OCI-M1 (cell line): Measurements from ENCODE around the gene NDUFS1.
"Not testable (repeated sequence)": the region's sequence is repeated elsewhere in the genome, so short reads cannot be mapped to it uniquely, and the experiment has no call there.

Experiments
- DNase-seq: peaks from one replicate; lab custom pipeline; 2025; lab: John Stamatoyannopoulos, UW

Gene NDUFS1

DNA sequence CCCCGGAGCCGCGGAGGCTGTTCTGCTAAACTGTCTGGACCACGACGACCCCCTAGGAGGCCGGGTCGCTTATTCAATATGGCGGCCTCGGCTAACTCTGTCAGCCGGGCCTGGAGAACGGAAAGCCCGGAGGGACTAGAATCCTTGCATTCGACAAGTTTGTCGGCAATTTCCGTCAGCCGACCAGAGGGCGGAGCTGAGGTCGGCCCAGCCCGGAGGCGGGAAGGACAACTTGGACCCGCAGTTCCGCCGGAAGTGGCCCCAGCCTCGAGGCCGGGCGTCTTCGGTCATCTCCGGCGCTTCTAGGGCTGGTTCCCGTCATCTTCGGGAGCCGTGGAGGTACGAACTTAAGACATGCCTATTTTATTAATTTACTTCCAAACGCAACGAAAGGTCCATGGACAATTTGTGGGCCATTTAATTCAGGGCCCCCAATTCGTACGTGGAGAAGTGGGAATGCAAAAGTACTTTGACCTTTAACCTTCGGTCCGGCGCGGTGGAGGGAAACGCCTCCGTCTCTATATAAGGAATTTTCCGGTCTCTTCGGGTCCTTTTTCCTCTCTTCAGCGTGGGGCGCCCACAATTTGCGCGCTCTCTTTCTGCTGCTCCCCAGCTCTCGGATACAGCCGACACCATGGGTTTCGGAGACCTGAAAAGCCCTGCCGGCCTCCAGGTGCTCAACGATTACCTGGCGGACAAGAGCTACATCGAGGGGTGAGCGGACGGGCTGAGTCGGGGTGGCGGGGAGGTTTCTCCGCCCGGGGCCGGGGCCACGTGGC lies at the start of gene NDUFS1, which contains the start of gene EEF1B2:
Gene NDUFS1, minus strand, starts transcription at position 99 of the 779 bp plus-strand sequence. CDS start 5,766 bp downstream, outside the sequence.
Gene EEF1B2, plus strand, starts transcription at position 550 of the 779 bp plus-strand sequence. Its CDS starts 85 bp downstream, at position 635.
- peak; percentile 98 for DNase-seq

DNA sequence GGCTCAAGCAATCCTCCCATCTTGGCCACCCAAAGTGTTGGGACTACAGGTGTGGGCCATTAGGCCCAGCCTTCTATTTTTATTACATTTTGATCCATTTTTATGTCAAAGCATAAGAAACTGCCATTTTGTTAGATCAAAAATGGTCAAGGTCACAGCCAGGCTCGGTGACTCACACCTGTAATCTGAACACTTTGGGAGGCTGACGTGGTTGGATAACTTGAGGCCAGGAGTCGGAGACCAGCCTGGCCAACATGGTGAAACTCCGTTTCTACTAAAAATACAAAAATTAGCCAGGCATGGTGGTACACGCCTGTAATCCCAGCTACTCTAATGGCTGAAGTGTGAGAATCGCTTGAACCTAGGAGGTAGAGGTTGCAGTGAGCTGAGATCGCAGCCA lies 49.7 kb upstream of the NDUFS1 start:
- DNase-seq = no peak

DNA sequence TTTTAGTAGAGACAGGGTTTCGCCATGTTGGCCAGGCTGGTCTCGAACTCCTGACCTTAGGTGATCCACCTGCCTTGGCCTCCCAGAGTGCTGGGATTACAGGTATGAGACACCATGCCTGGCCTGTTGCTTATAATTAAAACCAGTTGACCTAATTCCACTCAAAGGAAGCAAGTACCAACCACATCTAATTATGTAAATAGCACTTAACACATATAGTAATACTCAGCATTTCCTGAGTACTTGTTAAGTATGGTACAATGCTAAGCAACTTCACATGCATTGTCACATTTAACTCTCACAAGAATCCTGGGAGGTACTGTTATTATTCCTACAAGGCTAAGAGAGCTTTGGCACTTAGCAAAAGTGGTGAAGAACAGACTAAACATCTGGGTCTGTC lies 48.1 kb upstream of the NDUFS1 start:
- not testable (repeated sequence) for DNase-seq

DNA sequence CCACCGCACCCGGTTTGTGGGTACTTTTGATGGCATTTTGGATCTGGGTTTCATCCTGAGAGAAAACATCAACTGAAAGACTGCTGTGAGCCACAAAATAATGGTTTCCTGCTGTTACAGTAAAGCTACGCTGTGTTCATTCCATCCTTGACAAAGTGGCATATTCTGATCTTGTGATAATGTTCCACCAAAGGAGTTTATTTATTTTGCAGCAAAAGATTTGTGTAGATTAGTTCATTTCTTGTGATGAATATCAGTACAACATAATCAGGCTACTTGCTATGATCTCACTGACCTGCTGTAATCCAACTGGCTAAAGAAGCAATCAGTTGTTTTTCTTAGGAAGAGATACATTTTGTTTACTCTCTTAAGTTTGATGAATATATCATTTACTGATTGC lies 45.5 kb upstream of the NDUFS1 start:
- no peak for DNase-seq

DNA sequence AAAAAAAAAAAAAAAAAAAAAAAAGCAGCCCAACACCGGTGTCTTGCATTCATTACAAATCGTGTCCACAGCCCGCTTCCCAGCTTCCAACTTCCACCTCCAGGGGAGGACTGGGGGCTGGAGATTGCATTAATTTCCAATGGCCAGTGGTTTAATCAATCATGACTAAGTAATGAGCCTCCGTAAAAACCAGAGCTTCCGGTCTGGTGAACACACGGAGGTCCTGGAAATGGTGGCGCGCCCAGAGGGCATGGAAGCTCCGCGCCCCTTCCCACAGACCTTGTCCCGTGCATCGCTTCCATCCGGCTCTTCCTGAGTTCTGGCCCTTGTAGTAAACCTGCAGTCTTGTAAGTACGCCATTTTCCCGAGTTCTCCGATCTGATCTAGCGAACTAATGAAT lies 44.1 kb upstream of the NDUFS1 start:
- no peak for DNase-seq

DNA sequence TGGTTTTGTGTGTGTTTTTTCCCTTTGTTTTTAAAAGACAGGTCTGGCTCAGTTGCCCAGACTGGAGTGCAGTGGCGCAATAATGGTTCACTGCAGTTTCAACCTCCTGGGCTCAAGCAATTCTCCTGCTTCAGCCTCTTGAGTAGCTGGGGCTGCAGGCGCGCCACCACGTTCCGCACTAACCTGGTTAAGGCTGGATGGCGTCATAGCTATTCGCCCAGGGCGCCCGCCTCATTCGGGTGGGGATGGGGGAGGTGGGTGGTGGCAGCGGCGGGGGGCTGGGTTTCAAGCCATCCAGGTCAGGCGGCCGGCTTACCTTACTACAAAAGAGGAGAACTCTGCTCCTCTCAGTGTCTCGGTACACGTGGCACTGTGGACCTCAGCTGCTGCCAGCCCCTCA lies 43.2 kb upstream of the NDUFS1 start:
- no peak for DNase-seq

DNA sequence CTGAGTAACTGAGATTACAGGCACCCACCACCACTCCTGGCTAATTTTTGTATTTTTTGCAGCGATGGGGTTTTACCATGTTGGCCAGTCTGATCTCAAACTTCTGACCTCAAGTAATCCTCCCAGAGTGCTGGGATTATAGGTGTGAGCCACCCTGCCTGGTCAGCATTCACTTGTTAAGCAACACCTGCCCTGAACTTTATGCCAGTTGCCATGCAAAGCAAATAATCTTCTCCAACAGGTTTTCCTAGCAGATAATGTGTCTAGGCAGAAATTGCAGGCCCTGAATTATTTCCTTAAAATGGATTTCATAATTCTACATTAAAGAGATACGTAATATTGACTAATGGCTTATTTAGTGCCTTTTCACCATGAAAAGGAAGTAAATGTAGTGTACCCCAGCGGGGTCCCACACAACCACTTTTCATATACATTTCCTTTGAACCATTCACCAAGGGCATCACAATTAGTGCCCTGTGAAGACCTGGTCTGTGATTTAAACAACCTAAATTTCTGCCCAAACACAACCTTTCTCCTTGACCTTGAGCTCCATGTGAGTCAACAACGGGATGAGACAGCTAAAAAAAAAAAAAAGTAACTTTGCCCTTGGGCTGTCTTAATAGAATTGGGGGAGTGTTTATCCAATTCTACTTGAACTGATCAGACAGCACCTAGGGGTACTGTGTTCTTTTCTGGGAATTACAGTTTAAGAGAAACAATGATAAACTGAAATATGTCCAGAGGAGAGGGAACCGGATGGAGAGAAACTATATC lies 42.0 kb upstream of the NDUFS1 start:
- no peak for DNase-seq

DNA sequence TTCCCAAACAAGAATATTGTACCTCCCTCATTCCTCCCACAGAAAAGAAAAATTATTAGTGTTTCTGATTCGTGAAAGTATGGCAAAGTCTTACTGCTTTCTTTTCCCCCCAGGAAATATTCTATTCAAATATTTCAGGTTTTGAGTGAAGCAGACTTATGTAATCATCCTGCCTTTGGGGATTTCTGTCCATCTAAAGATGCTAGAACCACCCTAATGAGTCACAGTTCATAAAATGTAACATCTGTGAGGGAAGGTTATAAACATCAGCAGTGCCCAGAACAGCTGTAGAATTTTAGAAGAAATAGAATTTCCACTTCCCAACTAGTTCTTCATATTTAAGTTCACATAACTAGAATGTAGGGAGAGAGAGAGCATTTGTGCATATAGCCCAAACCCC lies 39.4 kb upstream of the NDUFS1 start:
- DNase-seq = no peak

DNA sequence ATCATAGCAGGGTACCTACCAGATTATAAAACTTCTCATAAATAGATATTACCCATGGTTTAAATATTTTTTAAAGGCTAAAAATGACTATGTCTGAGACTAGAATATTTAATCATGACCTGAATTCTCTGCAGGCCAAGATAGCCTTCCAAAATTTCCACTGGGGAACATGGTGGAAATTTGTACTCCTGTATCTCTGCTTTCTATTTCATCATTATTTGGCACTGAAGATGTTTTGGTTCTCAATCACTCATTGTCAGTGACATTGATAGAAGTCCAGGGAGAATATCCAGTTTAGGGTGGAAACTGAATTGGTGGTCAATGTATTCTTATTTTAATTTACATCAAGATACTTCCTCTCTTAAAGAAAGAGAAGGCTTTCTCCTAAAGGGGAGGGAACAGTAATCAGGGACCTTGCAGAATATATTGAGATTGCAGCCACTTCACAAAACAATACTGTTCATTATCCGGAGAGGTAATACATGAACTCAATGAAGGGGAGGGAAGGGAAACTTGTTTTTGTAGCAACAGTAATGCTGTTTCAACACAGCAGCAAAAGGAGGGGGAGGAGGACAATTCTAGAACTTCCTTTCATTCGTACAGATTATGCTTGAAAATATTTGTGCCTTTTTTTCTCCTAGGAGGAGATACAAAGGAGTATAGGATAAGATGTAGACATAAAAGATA lies 34.6 kb upstream of the NDUFS1 start:
- no peak for DNase-seq

DNA sequence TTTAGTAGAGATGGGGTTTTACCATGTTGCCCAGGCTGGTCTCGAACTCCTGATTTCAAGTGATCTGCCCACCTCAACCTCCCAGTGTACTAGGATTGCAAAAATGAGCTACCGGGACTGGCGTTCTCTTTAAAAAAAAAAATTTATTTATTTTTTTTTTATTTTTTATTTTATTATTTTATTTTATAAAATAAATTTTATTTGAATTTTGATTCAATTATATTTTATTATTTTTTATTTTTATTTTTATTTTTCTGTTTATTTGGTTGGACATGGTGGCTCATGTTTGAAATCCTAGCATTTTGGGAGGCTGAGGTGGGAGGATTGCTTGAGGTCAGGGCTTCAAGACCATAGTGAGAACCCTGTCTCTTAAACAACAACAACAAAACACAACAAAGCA lies 32.9 kb upstream of the NDUFS1 start:
- DNase-seq = no peak

DNA sequence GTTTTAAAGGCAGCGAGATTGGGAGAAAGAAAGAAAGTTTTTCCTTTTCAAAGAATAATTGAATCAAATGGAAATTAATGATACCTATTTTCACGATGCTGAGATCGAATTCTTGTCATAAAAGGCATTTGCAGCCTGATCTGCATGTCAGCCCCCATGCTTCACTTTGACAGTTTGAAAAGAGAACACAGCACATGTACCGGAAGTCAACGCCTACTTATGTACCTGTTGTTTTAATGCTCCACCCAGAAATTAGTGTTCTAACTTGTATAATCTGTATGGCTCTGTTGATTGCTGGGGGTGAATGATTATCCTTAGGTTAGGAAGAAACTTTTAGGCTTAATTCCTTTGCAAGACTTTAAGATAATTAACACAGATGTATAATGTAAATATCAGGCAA lies 31.4 kb upstream of the NDUFS1 start:
- no peak for DNase-seq

DNA sequence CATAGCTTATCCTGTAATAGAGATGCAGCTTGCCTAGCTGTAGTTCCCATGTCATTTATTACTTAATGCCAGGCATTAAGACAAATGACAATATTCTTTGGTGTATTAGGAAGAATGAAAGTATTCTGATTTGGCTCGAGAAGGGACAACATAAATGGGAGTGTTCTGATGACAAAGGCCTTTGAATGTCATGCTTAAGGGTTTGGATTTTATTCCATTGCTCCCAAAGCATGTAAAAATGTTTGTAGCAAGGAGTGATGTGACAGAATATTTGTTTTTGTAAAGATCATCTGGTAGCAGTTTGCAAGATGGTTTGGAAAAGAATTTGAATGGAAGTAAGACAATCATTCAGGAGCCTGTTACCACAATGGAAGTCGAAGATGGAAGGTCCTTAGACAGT lies 30.9 kb upstream of the NDUFS1 start:
- DNase-seq = no peak

DNA sequence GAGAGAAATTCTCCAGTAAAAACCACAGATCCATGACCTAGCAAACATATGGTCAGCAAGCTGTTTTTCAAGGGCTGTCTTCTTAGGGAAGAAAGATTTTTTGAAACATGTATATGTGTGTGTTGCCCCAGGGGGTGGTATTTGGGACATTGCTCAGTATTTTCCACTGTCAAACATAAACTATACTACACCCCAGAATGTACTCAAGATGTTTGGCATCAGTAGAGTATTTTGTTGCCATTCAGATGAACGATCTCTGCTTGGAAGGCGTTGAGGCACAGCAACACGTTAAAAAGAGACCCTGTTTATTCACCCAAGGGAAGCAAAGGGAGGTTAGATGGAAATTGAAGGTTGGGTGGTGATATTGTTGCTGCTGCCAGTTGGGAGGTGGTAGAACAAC lies 30.4 kb upstream of the NDUFS1 start:
- DNase-seq = no peak

DNA sequence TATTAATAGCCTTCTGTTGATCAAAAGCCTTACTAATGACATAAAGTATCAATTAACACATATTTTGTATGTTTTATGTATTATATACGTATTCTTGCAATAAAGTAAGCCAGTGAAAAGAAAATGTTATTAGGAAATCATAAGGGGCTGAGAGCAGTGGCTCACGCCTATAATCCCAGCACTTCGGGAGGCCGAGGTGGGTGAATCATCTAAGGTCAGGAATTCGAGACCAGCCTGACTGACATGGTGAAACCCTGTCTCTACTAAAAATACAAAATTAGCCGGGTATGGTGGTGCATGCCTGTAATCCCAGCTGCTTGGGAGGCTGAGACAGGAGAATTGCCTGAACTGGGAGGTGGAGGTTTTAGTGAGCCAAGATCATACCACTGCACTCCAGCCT lies 22.3 kb upstream of the NDUFS1 start:
- not testable (repeated sequence) for DNase-seq

DNA sequence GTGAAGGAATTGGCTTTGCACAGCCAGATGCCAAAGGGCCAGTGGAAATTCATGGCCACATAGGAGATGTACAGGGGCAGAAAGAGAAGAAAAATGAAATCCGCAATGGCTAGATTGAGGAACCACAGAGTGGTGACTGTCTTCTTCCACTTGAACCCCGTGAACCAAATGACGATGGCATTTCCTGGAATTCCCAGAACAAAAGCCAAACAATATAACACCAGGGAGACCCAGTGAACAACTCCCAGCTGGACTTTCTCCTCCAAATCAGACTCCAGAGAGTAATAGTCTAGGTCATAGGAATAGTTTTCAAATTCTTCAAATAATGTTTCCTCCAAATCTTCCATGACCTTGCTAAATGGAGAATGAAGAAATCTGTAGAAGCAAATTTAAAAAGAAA lies 17.7 kb upstream of the NDUFS1 start:
- DNase-seq = no peak

DNA sequence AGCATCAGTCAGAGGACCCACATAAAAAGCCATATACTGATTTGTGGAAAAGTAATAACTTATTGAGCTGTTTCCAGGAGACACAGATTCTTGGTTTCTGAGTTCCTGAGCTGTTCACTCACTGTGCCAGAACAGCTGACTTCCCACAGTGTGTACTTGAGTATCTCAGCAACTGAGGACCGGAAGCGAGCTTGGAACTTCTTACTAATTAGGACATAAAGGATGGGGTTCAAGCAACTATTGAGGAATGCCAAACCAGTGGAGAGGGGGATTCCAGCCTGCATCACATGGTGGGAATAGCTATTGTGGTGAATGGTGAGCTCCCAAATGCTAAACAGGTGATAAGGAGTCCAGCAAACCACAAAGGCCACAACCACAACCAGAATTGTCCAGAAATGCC lies 16.9 kb upstream of the NDUFS1 start:
- no peak for DNase-seq

DNA sequence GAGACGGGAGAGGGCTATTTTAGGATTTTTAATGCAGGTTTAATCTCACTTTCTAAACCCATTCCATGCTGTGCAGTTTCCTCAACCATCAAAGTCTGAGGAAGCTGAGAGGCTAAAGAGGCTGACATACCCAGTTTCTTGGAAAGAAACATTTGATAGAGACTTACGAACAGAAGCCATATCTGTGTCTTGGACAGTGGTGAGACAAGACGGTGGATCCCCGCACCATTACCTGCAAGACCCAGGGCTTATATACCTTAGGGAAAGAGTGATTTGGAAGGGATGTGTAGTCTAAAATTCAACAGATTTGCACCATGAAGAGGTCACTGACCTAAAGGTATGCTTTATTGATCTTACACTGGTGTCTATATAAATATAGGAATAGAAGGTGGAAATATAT lies 13.9 kb upstream of the NDUFS1 start:
- DNase-seq = no peak

DNA sequence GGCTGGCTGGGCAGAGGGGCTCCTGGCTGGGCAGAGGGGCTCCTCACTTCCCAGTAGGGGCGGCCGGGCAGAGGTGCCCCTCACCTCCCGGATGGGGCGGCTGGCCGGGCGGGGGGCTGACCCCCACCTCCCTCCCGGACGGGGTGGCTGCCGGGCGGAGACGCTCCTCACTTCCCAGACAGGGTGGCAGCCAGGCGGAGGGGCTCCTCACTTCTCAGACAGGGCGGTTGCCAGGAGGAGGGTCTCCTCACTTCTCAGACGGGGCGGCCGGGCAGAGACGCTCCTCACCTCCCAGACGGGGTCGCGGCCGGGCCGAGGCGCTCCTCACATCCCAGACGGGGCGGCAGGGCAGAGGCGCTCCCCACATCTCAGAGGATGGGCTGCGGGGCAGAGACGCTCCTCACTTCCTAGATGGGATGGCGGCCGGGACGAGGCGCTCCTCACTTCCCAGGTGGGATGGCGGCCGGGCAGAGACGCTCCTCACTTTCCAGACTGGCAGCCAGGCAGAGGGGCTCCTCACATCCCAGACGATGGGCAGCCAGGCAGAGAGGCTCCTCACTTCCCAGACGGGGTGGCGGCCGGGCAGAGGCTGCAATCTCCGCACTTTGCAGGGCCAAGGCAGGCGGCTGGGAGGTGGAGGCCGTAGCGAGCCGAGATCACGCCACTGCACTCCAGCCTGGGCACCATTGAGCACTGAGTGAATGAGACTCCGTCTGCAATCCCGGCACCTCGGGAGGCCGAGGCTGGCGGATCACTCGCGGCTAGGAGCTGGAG lies 12.6 kb upstream of the NDUFS1 start:
- DNase-seq = not testable (repeated sequence)

DNA sequence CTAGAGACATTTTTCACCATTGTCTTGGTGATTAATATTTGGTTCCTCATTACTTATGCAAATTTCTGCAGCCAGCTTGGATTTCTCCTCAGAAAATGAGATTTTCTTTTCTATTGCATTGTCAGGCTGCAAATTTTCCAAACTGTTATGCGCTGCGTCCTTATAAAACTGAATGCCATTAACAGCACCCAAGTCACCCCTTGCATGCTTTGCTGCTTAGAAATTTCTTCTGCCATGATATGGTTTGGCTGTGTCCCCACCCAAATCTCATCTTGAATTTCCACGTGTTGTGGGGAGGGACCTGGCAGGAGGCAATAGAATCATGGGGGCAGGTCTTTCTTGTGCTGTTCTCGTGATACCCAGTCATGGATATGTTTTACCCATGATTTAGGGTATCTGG lies 9.0 kb upstream of the NDUFS1 start:
- not testable (repeated sequence) for DNase-seq

DNA sequence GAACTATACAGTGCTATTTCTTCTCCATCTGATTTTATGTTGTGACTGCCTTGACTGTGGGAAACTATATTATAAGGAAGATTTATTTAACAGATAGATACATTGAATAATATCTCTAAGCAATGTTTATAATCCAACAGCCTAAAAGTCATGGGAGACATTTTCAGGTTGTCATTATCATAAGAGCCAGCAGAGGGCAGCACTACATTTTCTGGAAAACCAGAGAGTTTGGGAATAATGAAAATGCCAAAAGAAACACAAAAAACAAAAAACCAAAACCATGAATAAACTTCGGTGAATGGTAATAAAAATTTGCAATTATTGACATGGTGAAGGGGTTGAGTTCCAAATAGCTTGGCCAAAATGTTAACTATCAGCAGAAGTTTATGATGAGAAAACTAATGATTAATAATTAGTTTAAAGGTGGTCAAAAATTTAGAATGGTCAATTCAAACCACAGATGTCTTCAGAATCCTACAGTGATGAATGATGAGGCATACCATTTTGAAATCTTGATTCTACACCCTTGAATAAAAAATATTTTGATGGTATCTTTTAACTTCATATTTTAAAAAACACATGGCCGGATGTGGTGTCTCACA lies 5.1 kb upstream of the NDUFS1 start:
- DNase-seq = peak; percentile 66

DNA sequence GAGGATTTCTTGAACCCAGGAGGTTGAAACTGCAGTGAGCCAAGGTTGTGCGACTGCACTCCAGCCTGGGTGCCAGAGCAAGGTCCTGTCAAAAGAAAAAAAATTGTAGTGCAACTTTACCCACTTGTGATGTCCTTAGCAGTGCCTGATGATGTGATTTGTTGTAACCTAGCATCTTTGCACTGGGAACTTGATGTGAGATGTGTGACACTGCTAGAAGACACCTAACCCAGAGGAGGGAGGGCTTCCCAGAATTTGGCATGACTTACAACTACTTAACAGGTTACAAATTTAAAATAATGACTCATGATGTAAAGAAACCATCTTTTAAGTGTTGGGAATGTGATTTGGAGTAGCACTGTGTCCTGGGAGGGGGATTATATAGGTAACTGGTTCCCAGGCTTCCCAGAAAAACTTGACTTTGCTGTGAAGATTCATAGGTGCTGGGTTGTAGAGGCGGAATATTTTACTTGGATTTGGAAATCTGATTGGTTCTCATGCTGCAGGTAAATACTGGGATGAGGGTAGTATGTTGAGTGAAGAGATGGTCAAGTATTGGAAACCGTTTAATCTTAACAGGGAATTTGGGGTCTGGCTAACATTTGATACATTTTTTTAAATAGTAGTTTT lies 4.1 kb upstream of the NDUFS1 start:
- DNase-seq = no peak
